ENCODE data around the gene OPCML. TPM values are rescaled to one million over a fixed set of nuclear protein-coding genes. Genes with fewer than 3 reads are reported as not detected.

OPCML gene
- total RNA-seq, 1 donor from 2014 or later: 1.7 TPM

DNA sequence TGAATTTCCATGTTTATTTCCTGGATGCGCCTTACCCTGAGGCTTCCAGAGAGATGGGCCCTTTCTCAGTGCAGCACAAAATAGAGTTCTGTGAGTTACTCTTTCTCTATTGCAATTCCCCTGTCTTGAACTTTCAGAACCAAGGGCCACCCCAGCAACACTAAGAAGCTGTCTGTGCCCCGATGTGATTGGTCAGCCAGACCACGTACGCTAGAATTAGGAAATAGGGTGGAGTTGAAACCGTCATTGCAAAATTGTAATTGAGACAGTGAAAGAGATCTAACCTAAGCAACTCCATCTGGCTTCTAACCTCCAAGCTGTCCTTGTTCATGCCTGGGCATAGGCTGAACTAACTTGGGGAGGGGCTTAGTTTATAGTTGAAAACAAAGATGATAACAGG is 981.3 kb downstream of the OPCML start:
- Mint-ChIP-seq H3K4me1 (ENCODE audit: low read depth) (peaks cover 2% of the 10 kb centered on the region), H3K36me3 (ENCODE audit: insufficient read depth) (peaks cover 1% of the 10 kb centered on the region), H3K4me3 (ENCODE audit: low read depth) (no peak overlapping the region), H3K9me3 (ENCODE audit: low read depth) (peaks cover 12% of the 10 kb centered on the region), H3K27ac (no peak overlapping the region), H3K27me3 (peaks cover 7% of the 10 kb centered on the region)
- DNase-seq (ENCODE audit: low spot score, unreplicated experiment): no peak
- TF ChIP-seq, protein P1, sequence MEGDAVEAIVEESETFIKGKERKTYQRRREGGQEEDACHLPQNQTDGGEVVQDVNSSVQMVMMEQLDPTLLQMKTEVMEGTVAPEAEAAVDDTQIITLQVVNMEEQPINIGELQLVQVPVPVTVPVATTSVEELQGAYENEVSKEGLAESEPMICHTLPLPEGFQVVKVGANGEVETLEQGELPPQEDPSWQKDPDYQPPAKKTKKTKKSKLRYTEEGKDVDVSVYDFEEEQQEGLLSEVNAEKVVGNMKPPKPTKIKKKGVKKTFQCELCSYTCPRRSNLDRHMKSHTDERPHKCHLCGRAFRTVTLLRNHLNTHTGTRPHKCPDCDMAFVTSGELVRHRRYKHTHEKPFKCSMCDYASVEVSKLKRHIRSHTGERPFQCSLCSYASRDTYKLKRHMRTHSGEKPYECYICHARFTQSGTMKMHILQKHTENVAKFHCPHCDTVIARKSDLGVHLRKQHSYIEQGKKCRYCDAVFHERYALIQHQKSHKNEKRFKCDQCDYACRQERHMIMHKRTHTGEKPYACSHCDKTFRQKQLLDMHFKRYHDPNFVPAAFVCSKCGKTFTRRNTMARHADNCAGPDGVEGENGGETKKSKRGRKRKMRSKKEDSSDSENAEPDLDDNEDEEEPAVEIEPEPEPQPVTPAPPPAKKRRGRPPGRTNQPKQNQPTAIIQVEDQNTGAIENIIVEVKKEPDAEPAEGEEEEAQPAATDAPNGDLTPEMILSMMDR (IDR thresholded peaks at IDR 0.05; ENCODE audit: unreplicated experiment): no peak

DNA sequence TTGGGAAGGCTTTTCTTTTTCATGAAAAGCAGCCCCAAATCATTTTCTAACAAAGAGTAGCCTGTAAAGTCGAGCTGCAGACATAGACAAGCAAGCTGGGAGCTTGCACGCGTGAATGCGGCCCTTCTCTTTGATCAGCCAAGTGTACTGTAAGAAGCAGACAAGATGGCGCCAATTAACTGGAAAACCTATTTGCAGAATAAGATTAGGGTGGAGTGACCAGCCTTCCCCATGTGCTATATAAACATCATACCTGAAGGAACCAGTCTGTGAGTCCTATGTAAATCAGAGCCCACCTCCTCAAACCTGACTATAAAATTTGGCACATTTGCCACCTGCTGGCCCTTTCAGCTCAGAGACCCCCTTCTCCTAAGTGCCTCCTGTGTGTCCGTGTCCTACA is 982.7 kb downstream of the OPCML start:
- DNase-seq (ENCODE audit: low spot score, unreplicated experiment): no peak
- TF ChIP-seq, protein P1 (IDR thresholded peaks at IDR 0.05; ENCODE audit: unreplicated experiment): no peak
- Mint-ChIP-seq H3K27me3 (peaks cover 7% of the 10 kb centered on the region), H3K36me3 (ENCODE audit: insufficient read depth) (peaks cover 1% of the 10 kb centered on the region), H3K9me3 (ENCODE audit: low read depth) (peaks cover 9% of the 10 kb centered on the region), H3K4me3 (ENCODE audit: low read depth) (no peak overlapping the region), H3K27ac (no peak overlapping the region), H3K4me1 (ENCODE audit: low read depth) (peaks cover 2% of the 10 kb centered on the region)

DNA sequence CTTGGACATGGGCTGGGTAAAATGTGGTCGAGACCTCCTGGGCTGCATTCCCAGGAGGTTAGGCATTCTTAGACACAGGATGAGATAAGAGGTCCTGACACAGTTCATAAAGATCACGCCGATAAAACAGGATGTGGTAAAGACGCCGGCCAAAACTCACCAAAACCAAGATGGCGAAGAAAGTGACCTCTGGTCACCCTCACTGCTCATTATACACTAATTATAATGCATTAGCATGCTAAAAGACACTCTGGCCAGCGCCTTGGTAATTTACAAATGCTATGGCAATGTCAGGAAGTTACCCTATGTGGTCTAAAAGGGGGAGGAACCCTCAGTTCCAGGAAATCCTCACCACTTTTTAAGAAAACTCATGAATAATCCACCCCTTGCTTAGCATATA is 983.3 kb downstream of the OPCML start:
- H3K27ac Mint-ChIP-seq: peak overlapping the region; percentile 16
- peaks cover 1% of the 10 kb centered on the region for H3K36me3 Mint-ChIP-seq (ENCODE audit: insufficient read depth)
- TF ChIP-seq, protein P1 (IDR thresholded peaks at IDR 0.05; ENCODE audit: unreplicated experiment): no peak
- H3K4me1 Mint-ChIP-seq (ENCODE audit: low read depth): peaks cover 2% of the 10 kb centered on the region
- peaks cover 7% of the 10 kb centered on the region for H3K27me3 Mint-ChIP-seq
- H3K9me3 Mint-ChIP-seq (ENCODE audit: low read depth): peaks cover 9% of the 10 kb centered on the region
- no peak for DNase-seq (ENCODE audit: low spot score, unreplicated experiment)
- no peak overlapping the region for H3K4me3 Mint-ChIP-seq (ENCODE audit: low read depth)

DNA sequence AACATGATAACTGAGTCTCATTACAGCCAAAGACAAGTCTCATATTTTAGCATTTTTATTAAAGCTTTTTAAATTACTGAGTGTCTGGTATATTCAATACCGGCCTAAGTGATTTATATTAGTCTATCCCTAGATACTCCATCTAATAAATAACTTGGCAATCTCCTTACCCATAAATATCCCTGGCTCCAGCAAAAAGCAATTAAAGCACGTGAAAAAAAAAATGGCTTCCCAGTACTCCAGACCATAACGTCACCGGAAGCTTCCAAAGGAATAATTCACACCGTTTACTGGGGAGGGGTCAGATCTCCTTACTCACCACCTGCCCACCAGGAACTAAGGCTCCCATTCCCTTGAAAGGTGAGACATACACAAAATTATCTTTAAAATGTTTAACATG is 988.3 kb downstream of the OPCML start:
- TF ChIP-seq, protein P1 (IDR thresholded peaks at IDR 0.05; ENCODE audit: unreplicated experiment): no peak
- Mint-ChIP-seq H3K36me3 (ENCODE audit: insufficient read depth) (no peaks in the 10 kb centered on the region), H3K27me3 (peaks cover 15% of the 10 kb centered on the region), H3K27ac (no peak overlapping the region), H3K9me3 (ENCODE audit: low read depth) (no peaks in the 10 kb centered on the region), H3K4me1 (ENCODE audit: low read depth) (no peaks in the 10 kb centered on the region), H3K4me3 (ENCODE audit: low read depth) (no peak overlapping the region)
- DNase-seq (ENCODE audit: low spot score, unreplicated experiment): no peak

DNA sequence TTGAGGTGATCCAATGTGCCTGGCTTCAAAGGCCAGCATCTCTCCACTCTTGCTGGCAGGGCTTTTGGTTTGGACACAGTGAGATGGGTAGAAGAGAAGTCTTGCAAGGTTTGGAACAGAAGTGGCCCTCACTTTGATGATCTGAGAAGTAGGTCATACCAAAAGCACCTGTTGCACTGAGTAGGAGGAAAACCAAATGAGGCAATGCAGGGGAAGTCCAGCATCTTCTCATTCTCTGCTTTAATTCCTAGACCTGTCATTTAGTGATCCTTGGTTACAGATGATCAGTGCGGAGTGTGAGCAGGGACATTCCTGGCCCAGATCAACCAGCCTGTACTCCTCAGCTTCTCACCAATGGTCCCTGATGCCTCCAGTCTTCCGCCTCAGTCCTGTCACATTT is 990.5 kb downstream of the OPCML start:
- no peak for DNase-seq (ENCODE audit: low spot score, unreplicated experiment)
- H3K27me3 Mint-ChIP-seq: peaks cover 8% of the 10 kb centered on the region
- no peak overlapping the region for H3K27ac Mint-ChIP-seq
- H3K4me3 Mint-ChIP-seq (ENCODE audit: low read depth): no peak overlapping the region
- no peaks in the 10 kb centered on the region for H3K9me3 Mint-ChIP-seq (ENCODE audit: low read depth)
- H3K4me1 Mint-ChIP-seq (ENCODE audit: low read depth): no peaks in the 10 kb centered on the region
- no peaks in the 10 kb centered on the region for H3K36me3 Mint-ChIP-seq (ENCODE audit: insufficient read depth)
- TF ChIP-seq, protein P1 (IDR thresholded peaks at IDR 0.05; ENCODE audit: unreplicated experiment): no peak
